GM21576 (cell line): ENCODE measurements around the gene ZNF263.
"Not testable (repeated sequence)": the region's sequence is repeated elsewhere in the genome, so short reads cannot be mapped to it uniquely, and the experiment has no call there.

Experiments used
- ATAC-seq: cut with Tn5 transposase; IDR thresholded peaks from one replicate; pipeline ENCODE4 v1.9.1; 2021; ENCODE audit warnings: mild to moderate bottlenecking, moderate library complexity; ENCODE audit not compliant: unreplicated experiment

The ZNF263 gene

GRCh38 chr16:3266873-3267537 lies 16.3 kb upstream of the ZNF263 start:
- no peak for ATAC-seq

- ATAC-seq = no peak
These were observed 15.0 kb upstream of the ZNF263 start for GRCh38 chr16:3268294-3268693.

GRCh38 chr16:3270718-3271117 lies 12.6 kb upstream of the ZNF263 start:
- not testable (repeated sequence) for ATAC-seq

GRCh38 chr16:3271281-3271680 lies 12.0 kb upstream of the ZNF263 start:
- not testable (repeated sequence) for ATAC-seq

DNA sequence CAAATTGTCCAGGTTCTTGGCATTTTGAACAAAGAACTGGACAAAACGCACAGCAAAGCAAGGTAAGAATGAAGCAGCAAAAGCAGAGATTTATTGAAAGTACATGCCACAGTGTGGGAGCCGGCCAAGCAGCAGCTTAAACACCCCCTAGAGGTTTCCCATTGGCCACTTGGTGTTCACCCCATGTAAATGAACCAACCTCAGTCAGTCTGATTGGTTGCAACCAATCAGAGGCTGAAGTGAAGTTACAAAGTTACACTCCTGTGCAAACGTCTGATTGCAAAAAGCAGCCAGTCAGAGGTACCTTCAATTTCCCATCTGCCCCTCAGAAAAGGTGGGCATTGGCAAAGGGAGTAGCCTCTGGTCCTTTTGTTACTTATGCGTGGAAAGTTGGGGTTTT lies 8.8 kb upstream of the ZNF263 start:
- ATAC-seq = no peak

GRCh38 chr16:3274947-3275346 lies 8.3 kb upstream of the ZNF263 start:
- ATAC-seq = no peak

DNA sequence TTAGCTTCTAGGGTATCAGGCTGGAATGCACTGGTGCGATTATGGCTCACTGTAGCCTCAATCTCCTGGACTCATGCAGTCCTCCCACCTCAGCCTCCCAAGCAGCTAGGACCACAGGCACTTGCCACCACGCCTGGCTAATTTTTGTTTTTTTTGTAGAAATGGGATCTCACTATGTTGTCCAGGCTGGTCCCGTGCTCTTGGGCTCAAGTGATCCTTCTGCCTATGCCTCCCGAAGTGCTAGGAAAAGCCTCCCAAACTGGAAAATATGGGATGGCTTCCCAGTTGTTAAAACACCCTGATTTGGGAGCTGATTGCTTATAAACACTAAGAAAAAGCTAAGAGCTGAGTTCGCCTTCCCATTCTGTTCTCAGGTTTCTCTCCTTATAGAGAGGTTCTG lies 6.6 kb upstream of the ZNF263 start:
- ATAC-seq = no peak

- no peak for ATAC-seq
These were observed 2.0 kb upstream of the ZNF263 start for GRCh38 chr16:3281222-3281820.

DNA sequence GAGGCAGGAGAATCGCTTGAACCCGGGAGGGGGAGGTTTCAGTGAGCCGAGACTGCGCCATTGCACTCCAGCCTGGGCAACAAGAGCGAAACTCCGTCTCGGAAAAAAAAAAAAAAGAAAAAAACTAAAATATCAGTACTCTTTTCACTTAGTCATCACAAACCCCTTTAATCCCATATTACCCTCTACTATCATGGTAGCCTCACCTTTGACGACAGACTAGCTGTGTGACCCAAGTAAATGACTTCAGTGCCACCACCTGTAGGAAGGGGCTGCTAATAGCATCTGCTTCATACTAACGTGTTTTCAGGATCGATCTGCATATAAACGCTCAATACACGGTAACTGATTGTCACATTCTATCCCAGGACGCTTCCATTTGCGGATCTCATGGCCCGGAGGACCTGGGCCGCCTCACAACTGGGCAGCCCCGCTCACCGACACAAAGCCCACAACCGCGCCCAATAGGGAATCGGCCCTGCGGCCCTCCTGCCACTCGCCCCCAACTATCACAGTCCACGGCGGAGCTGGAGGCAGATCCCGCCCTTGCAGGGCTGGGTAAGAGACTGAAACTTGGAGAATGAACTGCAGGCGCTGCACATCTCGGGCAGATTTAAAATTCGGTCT lies 1.1 kb upstream of the ZNF263 start:
- ATAC-seq = peak; percentile 2

DNA sequence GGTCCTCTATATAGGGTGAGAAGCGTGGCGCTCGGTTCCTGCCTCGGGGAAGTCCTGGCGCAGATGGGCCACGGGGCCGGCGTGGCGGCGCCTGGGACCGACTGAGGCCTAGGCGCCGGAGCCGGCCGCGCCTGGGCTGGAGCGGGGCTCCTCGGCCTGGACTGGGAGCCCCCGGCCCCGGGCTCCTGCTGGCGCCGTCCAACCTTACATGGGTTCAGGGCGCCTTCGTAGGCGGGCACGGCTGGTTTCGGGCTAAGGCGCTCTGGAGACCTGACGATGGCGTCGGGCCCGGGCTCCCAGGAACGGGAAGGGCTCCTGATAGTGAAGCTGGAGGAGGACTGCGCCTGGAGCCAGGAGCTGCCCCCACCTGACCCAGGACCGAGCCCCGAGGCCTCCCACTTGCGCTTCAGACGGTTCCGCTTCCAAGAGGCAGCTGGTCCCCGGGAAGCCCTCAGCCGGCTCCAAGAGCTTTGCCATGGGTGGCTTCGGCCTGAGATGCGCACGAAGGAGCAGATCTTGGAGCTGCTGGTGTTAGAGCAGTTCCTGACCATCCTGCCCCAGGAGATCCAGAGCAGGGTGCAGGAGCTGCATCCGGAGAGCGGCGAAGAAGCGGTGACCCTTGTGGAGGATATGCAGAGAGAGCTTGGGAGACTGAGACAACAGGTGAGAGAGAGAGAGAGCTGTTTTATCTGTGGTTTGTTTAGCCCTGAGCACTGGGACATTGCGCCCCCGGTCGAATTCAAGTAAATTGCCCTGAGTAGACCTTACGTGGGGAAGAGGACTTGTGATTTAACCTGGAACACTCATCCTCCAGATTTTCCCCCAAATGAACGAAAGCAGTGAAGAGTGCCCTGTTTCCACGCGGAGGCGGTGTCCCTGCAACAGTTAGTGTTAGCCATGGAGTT lies 504 bp downstream of the ZNF263 start:
- ATAC-seq = no peak

- no peak for ATAC-seq
These were observed 1.8 kb downstream of the ZNF263 start for GRCh38 chr16:3285131-3285530.

- no peak for ATAC-seq
These were observed 6.8 kb downstream of the ZNF263 start for GRCh38 chr16:3289998-3290673.

GRCh38 chr16:3292604-3293003 lies 9.3 kb downstream of the ZNF263 start:
- ATAC-seq = no peak

DNA sequence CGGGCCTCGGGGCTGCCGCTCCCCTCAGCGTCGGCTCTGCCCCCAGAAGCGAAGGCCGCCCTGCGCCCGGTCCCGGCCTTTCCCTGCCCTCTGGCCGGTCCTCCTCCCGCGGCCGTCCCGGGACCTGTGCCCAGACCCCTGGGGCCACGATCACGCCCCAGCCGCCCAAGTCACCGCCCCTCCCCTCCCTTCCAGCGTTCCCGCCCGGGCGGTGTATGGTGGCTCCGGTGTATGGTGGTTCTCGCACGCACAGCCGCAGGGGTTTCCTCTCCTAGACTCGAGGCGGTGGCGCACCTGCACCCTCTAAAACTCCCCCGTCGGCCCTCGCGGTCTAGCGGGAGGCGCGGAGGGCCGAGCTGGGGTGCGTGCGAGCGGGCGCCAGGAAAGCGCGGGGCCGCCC lies 11.9 kb downstream of the ZNF263 start:
- ATAC-seq = no peak

DNA sequence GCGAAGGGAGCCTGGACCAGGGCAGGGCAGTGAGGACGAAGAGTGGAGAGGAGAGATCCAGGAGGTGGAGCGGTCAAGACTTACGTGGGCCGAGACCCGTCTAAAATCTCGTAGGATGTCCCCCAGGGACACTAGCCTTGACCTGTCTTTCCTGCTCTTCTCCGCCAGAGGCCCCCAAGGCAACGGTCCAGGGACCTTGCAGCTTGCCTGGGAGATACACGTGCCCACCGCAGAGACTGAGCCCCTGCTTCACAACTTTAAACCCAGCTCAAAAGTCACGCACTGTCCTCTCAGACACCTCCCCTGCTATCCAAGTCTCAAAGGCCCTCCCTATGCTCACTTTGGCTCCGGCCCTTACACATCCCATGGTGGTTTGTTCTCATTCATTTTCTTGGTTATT lies 12.5 kb downstream of the ZNF263 start:
- ATAC-seq = no peak

- ATAC-seq = no peak
These were observed 21.1 kb downstream of the ZNF263 start for GRCh38 chr16:3304370-3304769.

- peak; percentile 87 for ATAC-seq
These were observed 22.1 kb downstream of the ZNF263 start, which contains the start of the genes TIGD7 and ZNF75A for GRCh38 chr16:3305109-3306068. Gene TIGD7, minus strand, starts transcription at chr16:3305430. Its CDS starts 4,816 bp downstream, at chr16:3300614. Gene ZNF75A, plus strand, starts transcription at chr16:3305497. Its CDS starts 2,932 bp downstream, at chr16:3308429.

- no peak for ATAC-seq
These were observed 22.8 kb downstream of the ZNF263 start for GRCh38 chr16:3306078-3306477.

DNA sequence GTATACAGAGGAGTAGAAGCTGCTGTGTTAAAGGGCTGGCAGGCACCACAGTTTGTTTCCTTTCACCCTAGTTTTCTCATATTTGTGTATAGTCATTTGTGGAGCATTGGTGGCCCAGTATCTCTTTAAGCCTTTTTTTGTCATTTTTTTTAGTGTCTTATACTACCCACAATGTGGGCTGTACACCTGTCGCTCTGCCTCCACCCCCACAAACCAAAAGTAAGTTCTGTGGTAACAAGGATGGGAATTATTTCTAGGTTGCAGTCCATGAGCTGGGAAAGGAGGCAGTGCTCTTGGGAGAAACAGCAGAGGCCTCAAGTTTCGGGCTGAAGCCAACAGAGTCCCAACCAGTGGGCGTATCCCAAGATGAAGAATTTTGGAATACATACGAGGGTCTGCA lies 28.2 kb downstream of the ZNF263 start:
- no peak for ATAC-seq
